ENCODE data around the gene LDLRAD4. TPM values are rescaled to one million over a fixed set of nuclear protein-coding genes. Genes with fewer than 3 reads are reported as not detected.
"Not testable (repeated sequence)": the region's sequence is repeated elsewhere in the genome, so short reads cannot be mapped to it uniquely, and the experiment has no call there.

The LDLRAD4 gene
- total RNA-seq, 2 experiments from 2014 or later = 34.3 to 35.7 TPM

DNA sequence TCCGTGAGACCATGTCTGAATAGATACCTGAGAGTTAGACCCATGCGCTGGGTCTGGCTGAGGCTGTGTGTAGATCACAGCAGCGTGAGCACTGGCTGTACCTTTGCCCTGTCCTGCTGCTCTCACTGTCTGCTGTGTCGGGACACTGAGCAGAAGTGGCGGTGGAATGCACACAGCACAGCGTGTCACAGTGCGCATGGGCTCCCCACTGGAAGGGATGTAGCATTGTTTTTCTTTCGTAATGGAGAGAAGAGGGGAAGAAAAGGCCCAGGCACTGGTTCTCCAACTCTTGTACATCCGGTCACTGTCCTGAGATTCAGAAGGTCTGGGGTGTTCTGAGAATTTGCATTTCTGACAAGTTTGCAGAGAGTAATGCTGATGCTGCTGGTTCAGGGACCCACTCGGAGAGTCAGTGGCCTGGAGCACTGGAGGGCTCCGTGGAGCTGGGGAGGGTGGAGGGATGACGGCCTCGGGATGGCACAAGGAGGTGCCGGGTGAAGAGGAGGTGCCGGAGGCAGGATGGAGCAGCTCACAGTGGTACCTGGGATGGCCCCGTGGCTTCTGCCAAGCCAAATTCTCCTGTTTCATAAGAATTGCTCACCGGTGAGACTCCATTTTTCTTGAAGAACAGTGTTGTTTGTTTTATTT lies 252.8 kb downstream of the LDLRAD4 start:
- Mint-ChIP-seq H3K27ac (peak overlapping the region; percentile 53), H3K36me3 (ENCODE audit: low read depth) (peaks cover 64% of the 10 kb centered on the region), H3K27me3 (ENCODE audit: low read depth) (no peaks in the 10 kb centered on the region), H3K4me3 (no peak overlapping the region), H3K9me3 (ENCODE audit: insufficient read depth) (peaks cover 16% of the 10 kb centered on the region), H3K4me1 (ENCODE audit: low read depth) (peaks cover 57% of the 10 kb centered on the region)
- CTCF ChIA-PET = no interaction called here
- DNase-seq = no peak
- POLR2A ChIA-PET = no interaction called here
- peak; percentile 41 for ATAC-seq

DNA sequence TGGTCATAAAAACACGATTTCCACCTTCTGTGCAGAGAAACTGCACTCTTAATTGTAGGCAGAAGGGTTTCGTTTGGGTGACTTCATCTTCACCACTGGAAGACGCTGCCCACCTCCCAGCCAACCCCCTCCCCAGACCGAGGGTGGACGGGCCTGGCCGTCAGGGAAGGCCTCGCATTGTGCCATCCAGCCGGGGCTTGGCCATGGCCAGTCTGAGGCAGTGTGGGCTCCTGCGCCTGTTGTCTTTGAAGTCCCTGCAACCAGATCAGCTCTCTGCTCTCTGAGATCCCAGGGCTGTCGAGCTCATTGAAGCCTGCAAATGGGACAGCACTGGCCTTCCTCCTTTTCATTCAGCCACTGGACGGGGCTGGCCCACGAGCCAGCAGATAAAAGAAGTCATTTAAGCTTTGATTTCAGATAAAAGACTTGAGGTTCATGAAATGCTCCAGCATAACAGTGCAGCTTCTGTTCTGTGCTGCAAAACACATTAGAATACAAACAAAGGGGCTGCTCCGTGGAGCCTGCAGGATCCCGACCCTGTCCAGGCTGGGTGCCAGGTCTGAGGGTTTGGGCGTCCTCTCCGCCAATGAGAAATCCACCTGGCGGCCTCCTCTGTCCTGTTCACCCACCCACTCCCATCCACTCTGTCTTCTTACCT lies 253.5 kb downstream of the LDLRAD4 start:
- no peak for ATAC-seq
- no peak for DNase-seq
- no peak overlapping the region for H3K4me3 Mint-ChIP-seq
- ChIA-PET POLR2A (no interaction called here), CTCF (no interaction called here)
- peaks cover 8% of the 10 kb centered on the region for H3K9me3 Mint-ChIP-seq (ENCODE audit: insufficient read depth)
- H3K4me1 Mint-ChIP-seq (ENCODE audit: low read depth) = peaks cover 49% of the 10 kb centered on the region
- H3K27ac Mint-ChIP-seq = no peak overlapping the region
- H3K36me3 Mint-ChIP-seq (ENCODE audit: low read depth) = peaks cover 63% of the 10 kb centered on the region
- H3K27me3 Mint-ChIP-seq (ENCODE audit: low read depth) = no peaks in the 10 kb centered on the region

DNA sequence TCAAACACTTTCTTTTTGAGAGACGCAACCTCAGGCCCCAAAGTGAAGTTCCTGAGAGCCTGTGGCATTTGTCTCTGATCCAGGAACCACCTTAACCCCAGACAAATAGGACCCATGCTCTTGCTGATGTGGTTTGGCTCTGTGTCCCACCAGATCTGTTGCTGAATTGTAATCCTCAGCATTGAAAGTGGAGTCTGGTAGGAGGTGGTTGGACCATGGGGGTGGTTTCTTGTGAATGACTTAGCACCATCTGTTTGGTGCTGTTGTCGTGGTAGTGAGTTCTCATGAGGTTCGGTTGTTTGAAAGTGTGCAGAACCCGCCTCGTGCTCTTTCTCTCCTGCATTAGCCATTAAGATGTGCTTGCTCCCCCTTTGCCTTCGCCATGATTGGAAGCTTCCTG lies 255.2 kb downstream of the LDLRAD4 start:
- Mint-ChIP-seq H3K27ac (peak overlapping the region; percentile 27), H3K4me3 (no peak overlapping the region), H3K36me3 (ENCODE audit: low read depth) (peaks cover 65% of the 10 kb centered on the region), H3K27me3 (ENCODE audit: low read depth) (no peaks in the 10 kb centered on the region), H3K9me3 (ENCODE audit: insufficient read depth) (no peaks in the 10 kb centered on the region), H3K4me1 (ENCODE audit: low read depth) (peaks cover 42% of the 10 kb centered on the region)
- CTCF ChIA-PET = no interaction called here
- ATAC-seq = no peak
- no peak for DNase-seq
- POLR2A ChIA-PET = no interaction called here

DNA sequence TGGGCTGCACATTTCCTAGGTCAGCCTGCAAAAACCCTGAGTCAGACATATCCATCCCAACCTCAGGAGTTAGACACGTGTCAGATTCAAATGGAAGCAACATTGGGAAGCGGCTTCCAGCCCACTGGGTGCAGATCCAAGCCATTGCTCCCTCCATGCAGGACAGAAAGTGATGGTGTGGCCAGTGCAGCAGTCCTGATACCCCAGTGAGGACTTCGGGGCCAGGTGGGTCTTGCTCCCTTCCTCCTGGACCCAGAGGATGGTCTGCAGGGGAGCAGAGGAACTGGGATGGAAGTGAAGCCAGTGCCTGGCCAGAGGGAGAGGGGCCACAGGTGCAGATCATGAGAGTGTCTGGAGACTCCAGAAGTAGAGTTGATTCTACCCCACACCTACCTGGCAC lies 255.8 kb downstream of the LDLRAD4 start:
- ATAC-seq = no peak
- Mint-ChIP-seq H3K27ac (peak overlapping the region; percentile 27), H3K27me3 (ENCODE audit: low read depth) (no peaks in the 10 kb centered on the region), H3K4me1 (ENCODE audit: low read depth) (peaks cover 36% of the 10 kb centered on the region), H3K4me3 (no peak overlapping the region), H3K9me3 (ENCODE audit: insufficient read depth) (no peaks in the 10 kb centered on the region), H3K36me3 (ENCODE audit: low read depth) (peaks cover 68% of the 10 kb centered on the region)
- ChIA-PET POLR2A (no interaction called here), CTCF (no interaction called here)
- no peak for DNase-seq

DNA sequence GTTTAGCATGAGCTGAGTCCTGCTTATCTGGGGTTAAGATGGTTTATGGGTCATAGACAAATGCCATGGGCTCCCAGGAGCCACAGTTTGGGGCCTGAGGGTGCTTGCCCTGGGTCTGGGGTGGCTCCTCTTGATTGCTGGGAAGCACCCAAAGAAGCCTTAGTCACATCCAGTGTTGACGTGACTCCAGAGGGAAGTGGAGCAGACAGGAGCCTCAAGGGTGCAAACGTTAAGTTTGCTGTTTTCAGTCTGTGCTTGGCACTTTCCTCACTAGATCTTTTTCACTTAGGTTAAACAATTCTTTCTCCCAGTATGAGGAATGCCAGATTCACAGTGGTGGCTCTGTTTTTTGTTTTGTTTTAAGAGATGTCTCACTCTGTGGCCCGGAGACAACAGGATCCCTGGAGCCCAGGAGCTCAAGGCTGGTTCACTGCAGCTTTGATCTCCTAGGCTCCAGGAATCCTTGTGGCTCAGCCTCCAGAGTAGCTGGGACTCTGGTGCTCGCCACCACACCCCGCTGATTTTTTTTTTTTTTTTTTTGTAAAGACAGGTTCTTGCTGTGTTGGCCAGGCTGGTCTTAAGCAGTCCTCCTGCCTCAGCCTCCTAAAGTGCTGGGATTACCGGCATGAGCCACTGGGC lies 256.5 kb downstream of the LDLRAD4 start:
- no peaks in the 10 kb centered on the region for H3K27me3 Mint-ChIP-seq (ENCODE audit: low read depth)
- H3K36me3 Mint-ChIP-seq (ENCODE audit: low read depth) = peaks cover 70% of the 10 kb centered on the region
- DNase-seq = no peak
- ChIA-PET CTCF (no interaction called here), POLR2A (interaction anchor here (0.6 kb wide), 1 partner anchor 34 kb away, joined by 4 read pairs; no protein-coding TSS in a partner anchor)
- no peaks in the 10 kb centered on the region for H3K9me3 Mint-ChIP-seq (ENCODE audit: insufficient read depth)
- H3K4me3 Mint-ChIP-seq = no peak overlapping the region
- H3K4me1 Mint-ChIP-seq (ENCODE audit: low read depth) = peaks cover 34% of the 10 kb centered on the region
- no peak overlapping the region for H3K27ac Mint-ChIP-seq
- ATAC-seq = no peak

DNA sequence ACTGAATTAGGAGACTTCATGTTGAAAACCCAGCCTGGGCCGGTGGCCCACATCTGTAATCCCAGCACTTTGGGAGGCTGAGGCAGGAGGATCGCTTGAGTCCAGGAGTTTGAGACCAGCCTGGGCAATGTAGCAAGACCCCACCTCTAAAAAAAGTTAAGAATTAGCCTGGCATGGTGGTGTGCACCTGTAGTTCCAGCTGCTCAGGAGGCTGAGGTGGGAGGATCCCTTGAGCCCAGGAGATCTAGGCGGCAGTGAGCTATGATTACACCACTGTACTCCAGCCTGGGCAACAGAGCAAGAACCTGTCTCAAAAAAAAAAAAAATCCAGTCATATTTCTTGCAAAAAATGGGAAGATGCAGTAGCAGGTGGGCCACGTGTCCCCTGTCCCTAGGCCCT lies 257.8 kb downstream of the LDLRAD4 start:
- H3K27me3 Mint-ChIP-seq (ENCODE audit: low read depth); H3K27ac Mint-ChIP-seq; H3K9me3 Mint-ChIP-seq (ENCODE audit: insufficient read depth); ATAC-seq; DNase-seq; CTCF ChIA-PET; H3K4me3 Mint-ChIP-seq: not testable (repeated sequence)
- POLR2A ChIA-PET = interaction anchor here (0.6 kb wide), 1 partner anchor 341 kb away, joined by 3 read pairs; no protein-coding TSS in a partner anchor
- Mint-ChIP-seq H3K36me3 (ENCODE audit: low read depth) (peaks cover 65% of the 10 kb centered on the region), H3K4me1 (ENCODE audit: low read depth) (peaks cover 37% of the 10 kb centered on the region)

DNA sequence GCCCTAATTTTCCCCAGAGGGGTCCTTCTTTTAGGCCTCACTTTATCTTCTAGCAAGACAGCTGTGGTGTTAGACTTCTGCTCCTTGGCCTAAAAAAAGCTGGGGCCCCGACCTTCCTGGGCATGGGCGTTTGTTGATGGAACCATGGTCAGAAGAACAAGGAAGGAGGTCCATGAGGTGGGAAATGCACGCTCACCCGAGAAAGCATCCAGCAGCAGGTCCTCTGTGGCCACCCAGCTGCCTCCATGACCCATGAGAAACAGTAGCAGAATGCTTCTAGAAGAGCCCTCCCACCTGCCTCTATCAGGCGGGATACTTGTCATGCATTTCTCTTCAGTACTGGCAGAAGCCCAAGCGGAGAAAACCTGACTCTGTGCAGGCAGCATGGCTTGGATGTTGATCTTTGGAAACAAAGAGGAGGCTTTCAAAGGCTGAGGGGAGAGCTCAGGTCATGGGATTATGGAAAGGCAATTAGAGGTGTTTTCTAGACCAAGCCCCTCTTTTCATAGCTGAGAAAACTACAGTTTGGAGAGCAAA lies 258.7 kb downstream of the LDLRAD4 start:
- H3K4me3 Mint-ChIP-seq = no peak overlapping the region
- no peak for ATAC-seq
- POLR2A ChIA-PET = no interaction called here
- no peak for DNase-seq
- no peaks in the 10 kb centered on the region for H3K27me3 Mint-ChIP-seq (ENCODE audit: low read depth)
- CTCF ChIA-PET = no interaction called here
- peak overlapping the region; percentile 11 for H3K27ac Mint-ChIP-seq
- H3K4me1 Mint-ChIP-seq (ENCODE audit: low read depth) = peaks cover 41% of the 10 kb centered on the region
- H3K9me3 Mint-ChIP-seq (ENCODE audit: insufficient read depth) = no peaks in the 10 kb centered on the region
- H3K36me3 Mint-ChIP-seq (ENCODE audit: low read depth) = peaks cover 68% of the 10 kb centered on the region

DNA sequence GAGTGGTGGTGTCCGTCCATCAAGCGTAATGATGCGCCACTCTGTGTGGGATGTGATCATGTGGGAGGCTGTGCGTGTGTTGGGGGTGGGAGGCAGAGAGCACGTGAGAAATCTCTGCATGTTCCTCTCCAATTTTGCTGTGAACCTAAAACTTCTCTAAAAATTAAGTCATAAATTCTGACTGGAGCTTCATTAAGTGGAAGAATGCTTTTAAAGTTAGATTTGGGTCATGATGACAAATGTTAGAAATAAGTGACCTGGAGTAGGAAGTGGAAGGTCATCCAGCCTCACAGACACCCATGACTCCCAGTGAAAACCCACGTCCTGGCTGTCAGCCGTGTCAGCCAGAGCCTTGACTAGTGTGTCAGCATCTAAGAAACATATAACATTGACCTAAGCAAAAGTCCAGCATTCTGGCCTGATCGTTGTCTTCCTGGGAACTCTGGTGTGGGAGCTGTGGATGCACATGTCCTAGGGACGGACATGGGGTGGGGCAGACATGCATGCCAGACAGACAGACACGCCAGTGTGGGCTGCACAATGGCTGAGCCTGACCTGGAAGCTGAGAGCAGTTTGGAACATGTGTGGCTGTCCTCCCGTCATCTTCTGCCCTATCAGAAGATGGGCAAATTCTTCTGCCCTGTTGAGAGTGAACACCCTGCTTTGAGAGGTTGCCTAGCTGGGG lies 262.2 kb downstream of the LDLRAD4 start:
- Mint-ChIP-seq H3K27ac (peak overlapping the region; percentile 23), H3K9me3 (ENCODE audit: insufficient read depth) (no peaks in the 10 kb centered on the region), H3K36me3 (ENCODE audit: low read depth) (peaks cover 52% of the 10 kb centered on the region), H3K27me3 (ENCODE audit: low read depth) (no peaks in the 10 kb centered on the region), H3K4me3 (no peak overlapping the region), H3K4me1 (ENCODE audit: low read depth) (peaks cover 41% of the 10 kb centered on the region)
- CTCF ChIA-PET = interaction anchor here (1.0 to 1.4 kb wide), 2 partner anchors 28 to 264 kb away, joined by 3 to 6 read pairs; no protein-coding TSS in a partner anchor
- POLR2A ChIA-PET = no interaction called here
- DNase-seq = no peak
- no peak for ATAC-seq

DNA sequence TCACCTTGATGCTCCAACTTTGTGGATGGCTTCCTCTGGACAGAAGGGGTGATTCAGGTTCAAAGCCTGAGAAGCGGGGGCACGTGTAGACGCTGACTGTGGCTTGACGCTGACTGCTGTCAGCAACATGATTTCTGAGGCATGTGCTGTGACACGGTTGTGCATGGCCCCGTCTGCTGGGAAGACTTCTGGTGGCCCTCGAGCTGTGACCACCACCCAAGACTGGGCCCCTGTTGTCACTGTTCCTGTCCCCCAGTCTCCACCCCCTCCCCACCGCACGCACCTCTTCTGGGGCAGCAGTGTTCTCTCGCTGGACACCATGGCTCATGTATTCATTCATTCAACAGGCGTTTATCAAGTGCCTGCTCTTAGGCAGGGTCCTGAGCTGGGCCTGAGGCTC lies 262.8 kb downstream of the LDLRAD4 start:
- Mint-ChIP-seq H3K9me3 (ENCODE audit: insufficient read depth) (no peaks in the 10 kb centered on the region), H3K4me1 (ENCODE audit: low read depth) (peaks cover 41% of the 10 kb centered on the region), H3K27ac (peak overlapping the region; percentile 62), H3K4me3 (no peak overlapping the region), H3K27me3 (ENCODE audit: low read depth) (no peaks in the 10 kb centered on the region), H3K36me3 (ENCODE audit: low read depth) (peaks cover 48% of the 10 kb centered on the region)
- POLR2A ChIA-PET = no interaction called here
- CTCF ChIA-PET = interaction anchor here (1.4 kb wide), 1 partner anchor 265 kb away, joined by 6 read pairs; no protein-coding TSS in a partner anchor
- DNase-seq = no peak
- ATAC-seq = no peak

DNA sequence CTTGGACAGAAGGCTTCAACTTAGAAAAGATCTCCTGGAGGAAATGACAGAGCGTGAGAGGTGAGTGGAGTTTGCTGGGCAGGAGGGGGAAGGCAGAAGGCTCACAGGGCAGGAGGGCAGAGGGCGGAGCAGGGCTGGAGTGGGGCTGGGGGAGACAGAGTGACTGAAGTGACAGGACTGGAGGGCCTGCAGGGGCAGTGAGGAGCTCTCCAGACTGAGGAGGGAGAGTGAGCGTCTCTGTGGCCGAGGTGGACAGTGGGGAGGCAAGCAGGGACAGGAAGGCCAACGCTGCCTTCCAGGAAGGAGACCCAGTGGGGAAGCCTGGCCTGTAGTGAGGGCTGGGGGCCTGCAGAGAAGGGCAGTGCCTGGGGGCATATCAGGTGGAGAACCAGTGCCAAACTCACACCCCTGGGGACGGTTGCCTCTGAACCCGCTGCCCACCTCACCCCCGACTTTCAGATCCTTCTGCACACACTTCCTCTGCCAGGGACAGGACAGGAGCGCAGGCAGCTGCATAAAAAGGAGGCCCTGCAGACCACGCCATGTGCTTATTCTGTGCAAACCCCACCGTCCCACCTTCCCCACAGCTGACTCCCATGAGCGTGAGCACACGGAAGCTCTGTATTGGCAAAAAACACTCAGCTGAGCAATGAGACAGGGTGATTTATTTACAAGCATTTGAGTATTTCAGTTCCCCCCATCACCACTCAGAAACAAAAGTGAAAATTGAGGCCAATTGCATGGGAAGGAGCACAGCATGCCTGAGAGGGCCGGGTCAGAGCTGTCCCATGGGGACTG lies 263.5 kb downstream of the LDLRAD4 start:
- Mint-ChIP-seq H3K27ac (peak overlapping the region; percentile 64), H3K27me3 (ENCODE audit: low read depth) (no peaks in the 10 kb centered on the region), H3K36me3 (ENCODE audit: low read depth) (peaks cover 46% of the 10 kb centered on the region), H3K9me3 (ENCODE audit: insufficient read depth) (no peaks in the 10 kb centered on the region), H3K4me1 (ENCODE audit: low read depth) (peaks cover 43% of the 10 kb centered on the region), H3K4me3 (no peak overlapping the region)
- DNase-seq = no peak
- no peak for ATAC-seq
- ChIA-PET POLR2A (no interaction called here), CTCF (interaction anchor here (1.4 kb wide), 1 partner anchor 266 kb away, joined by 6 read pairs; no protein-coding TSS in a partner anchor)

DNA sequence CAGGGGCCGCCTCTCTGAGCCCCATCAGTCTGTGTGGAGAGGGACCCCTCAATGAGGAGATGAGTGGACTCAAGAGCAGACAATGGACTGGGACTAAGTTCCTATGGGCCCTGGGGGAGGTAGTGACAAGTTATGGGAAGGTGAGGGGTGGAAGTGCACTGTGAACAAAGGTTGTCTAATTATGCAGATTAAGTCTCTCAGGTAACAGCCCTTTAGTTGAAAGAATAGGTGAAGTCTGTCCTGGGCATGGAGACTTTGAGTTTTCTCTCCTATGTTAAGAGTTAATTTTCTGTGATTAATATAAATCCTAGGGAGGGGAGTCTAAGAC lies 264.0 kb downstream of the LDLRAD4 start:
- H3K27me3 Mint-ChIP-seq (ENCODE audit: low read depth) = no peaks in the 10 kb centered on the region
- peak overlapping the region; percentile 64 for H3K27ac Mint-ChIP-seq
- H3K4me1 Mint-ChIP-seq (ENCODE audit: low read depth) = peaks cover 46% of the 10 kb centered on the region
- ChIA-PET CTCF (no interaction called here), POLR2A (no interaction called here)
- no peak overlapping the region for H3K4me3 Mint-ChIP-seq
- H3K36me3 Mint-ChIP-seq (ENCODE audit: low read depth) = peaks cover 43% of the 10 kb centered on the region
- no peaks in the 10 kb centered on the region for H3K9me3 Mint-ChIP-seq (ENCODE audit: insufficient read depth)
- DNase-seq = no peak
- no peak for ATAC-seq

All from activated CD8-positive, alpha-beta T cell treated with anti-CD3 and anti-CD28 coated beads, Interleukin-2, amount 10 ng/mL, durations not matched to agents 7 days and 5 days (primary cell).